HG03095 (cell line): ENCODE measurements around the gene CCDC91.

Source experiments
- ATAC-seq: cut with Tn5 transposase; IDR thresholded peaks from one replicate; pipeline ENCODE4 v1.9.1; 2021; ENCODE audit warnings: moderate library complexity; ENCODE audit not compliant: unreplicated experiment

The CCDC91 gene

GRCh38 chr12:28574746-28575592, 384.7 kb downstream of the CCDC91 start:
- ATAC-seq, result no peak

GRCh38 chr12:28575593-28576205, 385.4 kb downstream of the CCDC91 start:
- no peak for ATAC-seq

- ATAC-seq, result no peak
These were observed 388.1 kb downstream of the CCDC91 start for GRCh38 chr12:28578361-28578760.

- no peak for ATAC-seq
These were observed 388.6 kb downstream of the CCDC91 start for GRCh38 chr12:28578833-28579252.

GRCh38 chr12:28582672-28583376, 392.6 kb downstream of the CCDC91 start:
- ATAC-seq, result no peak

- ATAC-seq, result no peak
These were observed 393.5 kb downstream of the CCDC91 start for GRCh38 chr12:28583701-28584261.

- no peak for ATAC-seq
These were observed 394.9 kb downstream of the CCDC91 start for GRCh38 chr12:28585146-28585545.

GRCh38 chr12:28586481-28586880, 396.2 kb downstream of the CCDC91 start:
- ATAC-seq, result no peak

GRCh38 chr12:28591831-28592230, 401.6 kb downstream of the CCDC91 start:
- ATAC-seq, result no peak
